SW480 (cell line): ENCODE results near the gene FAM217B.

Experiments used
- DNase-seq: peaks from one replicate; pipeline ENCODE4 v3.0.0-alpha.2; 2016; ENCODE audit warnings: low spot score

FAM217B gene

GRCh38 chr20:59976156-59976782 is 36.1 kb downstream of the FAM217B start:
- no peak for DNase-seq

GRCh38 chr20:59977086-59977485 is 36.9 kb downstream of the FAM217B start:
- no peak for DNase-seq

- DNase-seq = no peak
Observed at GRCh38 chr20:59983076-59983475, 42.9 kb downstream of the FAM217B start.

GRCh38 chr20:59984541-59984940 is 44.4 kb downstream of the FAM217B start:
- no peak for DNase-seq

DNA sequence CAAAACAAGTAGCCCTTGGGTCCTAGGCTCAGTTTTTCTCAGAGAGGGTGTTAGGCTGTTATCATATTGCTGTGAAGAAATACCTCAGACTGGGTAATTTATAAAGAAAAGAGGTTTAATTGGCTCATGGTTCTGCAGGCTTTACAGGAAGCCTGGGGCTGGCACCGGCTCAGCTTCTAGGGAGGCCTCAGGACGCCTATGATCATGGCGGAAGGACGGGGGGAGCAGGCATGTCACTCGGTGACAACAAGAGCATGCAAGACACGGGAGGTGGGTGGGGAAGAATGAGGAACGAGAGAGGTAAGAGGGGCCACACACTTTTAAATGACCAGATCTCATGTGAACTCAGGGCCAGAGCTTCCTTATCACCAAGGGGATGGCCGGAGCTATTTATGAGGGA is 45.0 kb downstream of the FAM217B start:
- DNase-seq = no peak

- DNase-seq = peak; percentile 21
Observed at GRCh38 chr20:59985864-59986263, 45.7 kb downstream of the FAM217B start.

DNA sequence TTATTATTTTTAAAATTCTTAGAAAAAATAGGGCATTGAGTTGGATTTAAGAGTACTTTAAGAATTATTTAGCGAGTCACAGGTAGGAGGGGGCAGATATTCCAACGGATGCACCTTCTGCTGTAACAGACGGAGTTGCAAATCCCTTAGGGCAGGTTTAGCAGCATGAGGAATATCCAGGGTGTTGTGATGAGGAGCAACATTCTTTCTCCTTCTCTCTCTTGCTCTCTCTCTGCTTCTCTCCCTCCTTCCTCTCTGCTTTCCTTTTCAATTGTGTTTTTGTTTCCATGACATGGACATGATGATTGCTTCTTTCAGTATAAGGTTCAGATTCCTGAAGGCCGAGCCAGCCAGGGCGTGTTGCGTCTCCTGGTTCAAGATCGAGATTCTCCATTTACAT is 46.9 kb downstream of the FAM217B start:
- DNase-seq = no peak

- DNase-seq = peak; percentile 82
Observed at GRCh38 chr20:59988141-59988540, 48.0 kb downstream of the FAM217B start.

- DNase-seq = peak; percentile 30
Observed at GRCh38 chr20:59992526-59993084, 52.4 kb downstream of the FAM217B start.

DNA sequence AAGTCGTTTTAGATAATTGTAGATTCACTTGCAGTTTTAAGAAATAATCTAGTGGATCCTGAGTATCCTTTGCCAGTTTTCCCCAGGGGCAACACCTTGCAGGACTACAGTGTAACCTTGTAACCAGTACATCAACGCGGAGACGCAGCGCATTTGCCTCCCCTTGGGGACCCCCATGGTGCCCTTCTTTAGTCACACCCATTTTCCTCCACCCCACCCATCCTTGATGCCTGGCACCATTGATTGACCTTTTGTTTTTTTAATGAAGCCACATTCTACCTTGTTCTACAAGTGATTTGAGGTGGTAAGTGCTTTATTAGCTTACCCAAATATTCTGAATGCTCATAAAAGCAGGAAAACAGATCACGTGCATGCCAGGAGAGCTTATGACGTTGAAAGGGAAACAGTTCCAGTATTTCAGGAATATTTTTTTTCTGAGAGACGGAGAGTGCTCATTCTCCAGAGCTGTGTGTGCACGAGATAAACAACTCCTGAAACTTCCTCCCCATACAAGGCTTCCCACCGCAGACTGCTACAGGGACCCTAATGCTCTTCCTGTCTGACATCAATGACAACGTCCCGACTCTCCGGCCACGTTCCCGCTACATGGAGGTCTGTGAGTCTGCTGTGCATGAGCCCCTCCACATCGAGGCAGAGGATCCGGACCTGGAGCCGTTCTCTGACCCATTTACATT is 53.7 kb downstream of the FAM217B start:
- no peak for DNase-seq

DNA sequence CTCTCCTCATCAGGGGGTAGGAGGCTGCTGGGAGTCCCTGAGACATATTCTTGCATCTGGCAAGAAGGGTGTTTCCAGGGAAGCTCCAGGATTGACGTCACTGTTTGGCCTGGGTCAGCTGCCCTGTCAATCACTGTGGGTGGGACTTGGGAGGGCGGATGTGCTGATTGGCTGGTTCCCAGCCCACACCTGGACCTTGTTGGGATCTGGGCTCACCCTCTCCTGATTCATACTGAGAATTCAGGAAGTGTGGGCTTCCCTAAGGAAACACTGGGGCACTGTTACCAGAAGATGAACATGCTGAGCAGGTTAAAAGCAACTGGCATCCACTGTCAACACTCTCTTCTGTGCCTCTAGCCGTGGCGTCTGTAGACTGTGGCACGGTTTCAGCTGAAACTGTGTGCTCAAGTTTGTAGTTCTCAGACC is 54.5 kb downstream of the FAM217B start:
- peak; percentile 61 for DNase-seq

DNA sequence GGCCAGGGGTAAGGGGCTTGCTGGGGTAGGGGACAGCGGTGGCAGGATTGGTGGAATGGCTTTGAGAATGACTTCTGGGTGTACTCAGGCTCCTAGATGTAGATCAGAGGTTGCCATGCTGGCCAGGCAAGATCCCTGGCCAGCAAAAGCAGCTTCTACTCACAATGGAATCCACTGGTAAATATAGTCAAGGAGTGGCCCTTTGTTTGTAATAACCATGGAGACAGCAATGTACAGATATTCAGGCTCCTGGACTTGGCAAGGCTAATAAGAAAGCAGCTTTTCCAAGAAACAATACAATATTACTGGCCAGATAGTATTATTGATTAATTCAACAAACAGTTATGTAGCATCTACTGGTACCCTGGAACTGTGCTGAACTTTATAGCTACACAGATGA is 55.9 kb downstream of the FAM217B start:
- DNase-seq = no peak

- DNase-seq = no peak
Observed at GRCh38 chr20:59997896-59998295, 57.7 kb downstream of the FAM217B start.
